HG03520 (cell line): Measurements from ENCODE around the gene CDH23.

ENCODE experiments used
- ATAC-seq: cut with Tn5 transposase; IDR thresholded peaks from one replicate; pipeline ENCODE4 v1.9.1; 2021; ENCODE audit warnings: mild to moderate bottlenecking, moderate library complexity; ENCODE audit not compliant: unreplicated experiment

CDH23 gene

DNA sequence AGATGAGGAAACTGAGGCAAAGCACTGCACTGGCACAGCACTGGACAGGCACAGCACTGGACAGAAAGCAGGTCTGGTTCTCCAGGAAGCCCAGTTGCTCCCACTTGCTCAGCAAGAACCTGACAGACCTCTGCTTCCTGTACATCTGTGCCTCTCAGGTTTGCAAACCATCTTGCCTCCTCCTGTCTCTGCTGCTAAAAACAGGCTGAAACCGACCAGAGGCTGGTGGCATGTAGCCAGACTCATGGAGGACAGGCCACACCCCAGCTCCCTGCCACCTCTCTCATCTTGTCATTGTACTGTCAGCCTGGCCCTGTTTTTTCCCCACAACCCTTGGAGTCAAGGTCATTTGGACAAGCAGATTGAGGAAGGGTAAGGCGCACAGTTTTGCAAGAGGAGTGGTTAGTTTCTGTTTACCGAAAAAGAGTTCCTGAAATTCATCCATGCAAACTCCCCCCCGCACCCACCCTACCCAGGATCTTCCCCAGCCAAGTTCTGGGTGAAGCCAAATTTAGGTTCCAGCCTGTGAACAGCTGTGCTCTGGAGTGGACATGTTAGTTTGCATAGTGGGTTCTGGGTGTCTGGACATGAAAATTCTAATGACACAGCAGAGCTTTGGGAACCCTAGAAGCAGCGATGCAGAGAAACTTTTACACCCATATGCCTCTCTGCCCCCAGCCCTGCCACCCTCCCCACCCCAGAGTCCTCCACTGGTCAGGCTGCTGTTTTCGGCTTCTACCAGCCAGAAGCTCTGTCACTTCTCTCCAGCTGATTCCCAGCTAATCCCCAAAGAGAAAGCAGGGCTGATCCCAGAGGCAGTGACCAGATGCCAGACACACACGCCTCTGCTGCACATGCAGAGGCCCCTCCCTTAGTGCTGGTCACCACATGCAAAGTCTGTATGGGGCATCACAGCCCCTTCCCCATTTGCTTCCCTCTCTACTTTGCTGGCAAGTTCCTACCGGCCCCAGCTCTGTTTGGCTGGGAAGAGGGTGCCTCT, 331.3 kb downstream of the CDH23 start:
- ATAC-seq: peak; percentile 47

DNA sequence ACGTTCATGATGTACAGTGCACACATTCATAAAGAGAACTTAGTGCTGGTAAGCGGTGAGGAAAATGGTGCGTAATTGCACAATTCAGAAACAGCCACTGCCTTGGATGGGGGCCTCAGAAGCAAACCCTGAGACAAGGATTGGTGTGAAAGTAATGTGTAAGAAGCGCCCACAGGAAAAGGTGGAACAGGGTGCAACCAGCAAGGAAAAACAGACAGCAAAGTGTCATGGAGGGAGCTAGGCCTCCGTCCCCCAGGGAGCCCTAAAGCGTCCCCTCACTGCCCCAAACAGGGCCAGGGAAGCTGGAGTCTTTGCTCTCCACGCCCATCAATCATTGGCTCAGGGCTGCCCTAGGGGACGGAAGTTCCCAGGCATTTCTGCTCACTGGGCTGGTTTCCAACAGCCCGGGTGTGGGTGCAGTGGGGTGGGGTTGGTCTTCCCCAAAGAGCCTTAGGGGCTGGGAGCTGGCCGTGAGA, 332.5 kb downstream of the CDH23 start:
- ATAC-seq: no peak

DNA sequence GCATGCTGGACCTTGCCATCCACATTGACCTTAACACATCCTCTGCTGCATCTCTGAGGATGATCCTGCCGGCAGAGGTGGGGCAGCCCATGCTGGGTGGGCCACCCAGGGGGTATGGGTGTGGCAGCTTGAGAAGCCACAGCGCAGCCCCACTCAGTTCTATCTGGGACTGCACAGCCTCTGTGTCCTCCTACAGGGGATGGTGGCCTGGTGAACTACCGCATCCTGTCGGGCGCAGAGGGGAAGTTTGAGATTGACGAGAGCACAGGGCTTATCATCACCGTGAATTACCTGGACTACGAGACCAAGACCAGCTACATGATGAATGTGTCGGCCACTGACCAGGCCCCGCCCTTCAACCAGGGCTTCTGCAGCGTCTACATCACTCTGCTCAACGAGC, 335.1 kb downstream of the CDH23 start:
- ATAC-seq: no peak

DNA sequence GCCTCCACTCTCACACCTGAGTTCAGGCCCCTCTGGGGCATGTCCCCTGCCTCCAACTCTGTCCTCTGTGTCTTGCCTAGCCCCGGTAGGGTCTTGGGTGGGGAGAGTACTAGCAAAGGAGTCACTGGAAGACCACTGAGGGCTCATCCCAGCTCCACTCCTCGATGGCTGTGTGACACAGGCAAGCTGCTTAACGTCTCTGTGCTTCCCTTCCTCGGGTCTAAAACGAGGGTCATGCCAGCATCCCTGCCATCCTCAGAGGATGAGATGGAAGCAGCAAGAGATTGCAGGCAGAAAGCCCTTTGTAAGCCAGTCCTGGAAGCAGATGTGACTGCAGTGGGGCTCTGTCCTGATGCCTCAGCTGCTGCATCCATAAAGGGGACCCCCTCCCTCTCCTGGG, 338.1 kb downstream of the CDH23 start:
- no peak for ATAC-seq

DNA sequence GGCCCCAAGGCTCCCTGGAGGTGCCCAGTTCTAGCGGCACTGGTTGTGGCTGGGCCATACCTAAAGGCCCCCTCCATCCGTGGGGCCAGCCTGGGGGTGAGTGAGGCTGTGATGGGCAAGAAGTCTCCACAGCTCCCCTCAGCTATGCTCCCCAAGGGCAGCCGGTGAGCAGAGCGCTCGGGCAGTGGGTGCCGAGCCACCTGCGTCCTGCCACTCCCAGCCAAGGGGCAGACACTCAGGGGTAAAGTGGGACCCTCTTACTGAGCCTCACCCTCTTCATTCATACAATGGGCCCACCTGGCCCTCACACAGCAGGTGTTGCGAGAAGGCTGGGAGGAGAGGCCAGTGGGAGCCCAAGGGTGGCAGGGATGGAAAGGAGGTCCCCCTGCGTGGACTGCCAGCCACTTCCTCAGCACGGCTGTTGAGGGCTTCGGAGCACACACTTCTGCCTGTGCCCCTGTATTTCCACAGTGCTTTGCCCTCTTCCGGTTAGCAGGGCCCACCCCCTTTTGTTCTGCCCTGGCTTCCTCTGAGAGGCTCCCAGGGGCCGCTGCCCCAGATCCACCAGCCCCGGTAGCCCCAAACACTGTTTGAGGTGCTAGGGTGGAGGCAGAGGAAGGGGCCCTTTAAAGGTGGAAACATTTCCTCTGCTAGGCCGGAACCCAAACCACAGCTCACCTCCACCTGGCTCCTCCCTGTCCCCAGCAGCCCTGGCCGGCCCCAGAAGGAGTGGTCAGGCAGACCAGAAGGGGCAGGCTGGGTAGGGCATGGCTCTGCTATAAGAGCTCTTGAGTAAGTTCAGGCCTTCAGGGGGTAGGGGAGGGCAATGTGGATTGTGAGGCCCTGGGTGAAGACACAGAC, 339.2 kb downstream of the CDH23 start:
- ATAC-seq: no peak

DNA sequence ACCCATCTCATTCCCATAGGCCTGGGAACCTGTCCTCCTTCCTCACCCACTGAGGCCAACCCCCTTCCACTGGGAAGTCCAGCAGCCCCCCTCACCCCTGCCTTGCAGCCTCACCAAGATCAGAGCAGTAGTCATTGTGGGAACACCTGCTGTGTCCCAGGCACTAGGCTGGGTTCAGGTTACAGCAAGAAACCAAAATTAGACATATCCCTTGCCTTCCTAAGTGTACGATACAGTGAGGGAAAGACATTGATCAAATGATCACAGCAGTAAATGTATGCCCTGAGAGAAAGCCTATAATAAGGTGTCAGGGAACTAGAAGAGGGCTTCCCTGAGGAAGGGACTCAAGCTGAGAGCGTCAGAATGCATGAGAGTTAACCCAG, 339.8 kb downstream of the CDH23 start:
- ATAC-seq: no peak

DNA sequence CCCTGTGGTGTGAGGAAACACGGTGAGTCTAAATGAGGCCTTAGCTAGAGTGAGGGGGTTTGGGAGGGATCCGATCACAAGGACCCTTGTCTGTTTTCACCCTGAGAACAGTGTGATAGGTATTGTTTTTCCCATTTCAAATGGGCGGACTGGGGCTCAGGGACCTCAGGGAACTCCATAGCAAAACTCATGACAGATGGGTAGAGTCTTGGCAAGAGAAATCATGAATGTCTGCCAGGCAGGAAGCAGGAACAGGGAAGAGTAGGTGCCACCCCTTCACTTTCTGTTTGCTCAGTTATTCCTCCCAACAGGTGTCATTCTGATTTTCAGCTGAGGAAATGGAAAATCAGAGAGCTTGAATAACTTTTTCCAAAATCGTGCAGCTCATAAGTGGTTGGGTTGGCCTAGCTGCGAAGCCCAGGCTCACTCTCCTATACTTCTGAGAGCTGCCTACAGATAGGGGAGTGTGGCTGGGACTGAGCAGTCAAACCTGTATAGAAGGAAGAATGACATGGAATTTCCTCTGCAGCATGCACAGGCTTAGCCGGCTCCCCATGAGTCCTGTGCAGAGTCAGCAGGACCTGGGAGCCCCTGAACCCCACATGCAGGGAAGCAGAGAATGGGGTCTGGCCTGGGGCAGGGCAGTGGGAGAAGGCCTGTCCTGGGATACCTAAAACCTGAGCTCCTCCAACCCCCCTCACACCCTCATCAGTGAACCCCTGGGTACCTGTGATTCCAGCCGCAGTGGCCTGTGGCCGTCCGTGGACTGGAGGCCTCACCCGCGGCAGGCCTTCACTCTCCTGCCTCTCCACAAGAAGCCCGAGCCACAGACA, 340.5 kb downstream of the CDH23 start:
- no peak for ATAC-seq

DNA sequence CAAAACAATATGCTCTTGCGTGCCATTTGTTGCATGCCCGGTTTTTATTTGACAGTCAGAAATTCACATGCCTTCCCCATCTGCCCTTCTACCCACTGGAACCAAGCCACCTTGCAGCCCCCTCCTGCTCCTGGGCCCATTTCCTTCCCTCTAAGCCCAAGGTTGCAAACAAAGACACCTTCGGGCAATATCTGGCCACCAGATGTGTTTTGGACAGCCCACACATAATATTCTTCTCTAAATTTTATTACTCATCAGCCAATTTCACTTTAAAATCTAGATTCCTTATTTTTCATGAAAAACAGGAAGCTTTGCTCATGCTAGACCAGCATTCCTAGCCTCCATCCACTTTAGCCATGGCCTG, 341.1 kb downstream of the CDH23 start:
- no peak for ATAC-seq

DNA sequence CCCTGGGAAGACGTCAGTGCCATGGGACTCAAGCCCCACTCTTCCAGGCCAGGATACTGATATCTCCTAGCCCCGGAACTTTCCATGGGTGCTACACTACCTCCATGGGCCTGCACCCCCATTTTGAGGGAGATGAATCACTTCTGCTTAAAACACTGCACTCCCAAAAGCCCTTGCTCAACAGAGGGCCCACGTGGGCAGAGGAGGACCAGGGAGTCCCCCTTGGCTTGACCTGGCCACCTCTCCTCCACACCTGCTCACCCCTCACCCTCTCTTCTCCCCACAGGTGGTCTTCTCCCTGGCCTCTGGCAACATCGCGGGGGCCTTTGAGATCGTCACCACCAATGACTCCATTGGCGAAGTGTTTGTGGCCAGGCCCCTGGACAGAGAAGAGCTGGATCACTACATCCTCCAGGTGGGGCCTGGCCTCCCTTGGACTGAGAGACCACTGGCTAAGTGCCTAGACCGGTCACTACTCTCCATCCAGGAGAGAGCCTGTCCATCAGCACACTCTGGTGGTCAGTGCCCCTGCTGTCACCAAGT, 342.7 kb downstream of the CDH23 start:
- ATAC-seq: no peak

DNA sequence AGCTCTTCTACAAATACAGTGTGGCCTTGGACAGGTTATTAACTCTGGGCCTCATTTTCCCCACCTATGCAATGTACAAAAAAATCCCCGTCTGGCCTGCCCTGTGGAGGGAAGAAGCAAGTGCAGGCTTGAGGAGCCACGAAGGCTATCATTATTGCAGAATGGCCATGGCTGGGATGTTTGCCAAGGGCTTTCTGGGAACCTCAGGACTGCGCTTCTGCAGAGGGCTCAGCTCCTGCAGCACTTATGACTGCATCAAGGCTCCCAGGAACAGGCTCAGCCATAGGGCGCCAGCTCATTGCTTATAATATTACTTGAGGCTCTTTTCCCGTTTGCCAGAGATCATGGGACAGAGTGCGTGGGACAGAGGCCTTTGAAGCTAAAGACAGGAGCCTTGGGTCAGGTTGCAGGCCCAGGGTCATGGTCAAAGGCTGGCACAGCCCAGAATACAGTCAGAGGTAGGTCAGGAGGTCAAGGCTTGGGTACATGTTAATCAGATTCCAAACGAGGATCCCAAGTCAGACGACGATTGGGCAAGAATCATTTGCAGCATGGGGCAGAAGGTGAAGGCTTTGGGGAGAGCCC, 343.4 kb downstream of the CDH23 start:
- no peak for ATAC-seq

DNA sequence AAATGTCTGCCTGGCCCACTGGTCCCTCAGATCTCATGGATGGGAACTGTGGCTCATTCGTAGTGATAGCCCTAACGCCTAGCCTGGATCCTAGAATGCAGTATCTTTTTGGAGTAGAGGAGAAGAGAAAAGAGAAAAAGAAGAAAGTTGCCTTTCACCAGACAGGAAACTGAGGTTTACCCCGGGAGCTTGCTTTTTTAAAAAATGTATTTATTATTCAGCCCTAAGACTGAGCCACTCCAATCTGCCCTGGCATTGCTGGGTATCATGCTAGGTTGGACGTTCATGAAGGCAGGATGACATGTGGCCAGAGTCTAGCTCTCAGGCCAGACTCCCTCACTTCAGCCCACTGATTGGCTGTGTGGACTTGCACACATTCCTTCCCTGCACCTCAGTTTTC, 344.3 kb downstream of the CDH23 start:
- ATAC-seq: no peak

DNA sequence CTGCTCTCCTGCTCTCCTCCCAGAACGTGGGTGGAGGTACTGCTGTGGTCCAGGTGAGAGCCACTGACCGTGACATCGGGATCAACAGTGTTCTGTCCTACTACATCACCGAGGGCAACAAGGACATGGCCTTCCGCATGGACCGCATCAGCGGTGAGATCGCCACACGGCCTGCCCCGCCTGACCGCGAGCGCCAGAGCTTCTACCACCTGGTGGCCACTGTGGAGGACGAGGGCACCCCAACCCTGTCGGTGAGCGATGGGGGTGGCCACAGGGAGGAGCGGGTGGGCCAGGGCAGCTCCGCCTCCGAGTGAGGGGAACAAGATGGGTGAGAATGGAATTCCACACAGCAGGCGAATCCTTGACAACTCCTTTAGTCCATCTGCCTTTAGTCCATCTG, 345.0 kb downstream of the CDH23 start:
- no peak for ATAC-seq

DNA sequence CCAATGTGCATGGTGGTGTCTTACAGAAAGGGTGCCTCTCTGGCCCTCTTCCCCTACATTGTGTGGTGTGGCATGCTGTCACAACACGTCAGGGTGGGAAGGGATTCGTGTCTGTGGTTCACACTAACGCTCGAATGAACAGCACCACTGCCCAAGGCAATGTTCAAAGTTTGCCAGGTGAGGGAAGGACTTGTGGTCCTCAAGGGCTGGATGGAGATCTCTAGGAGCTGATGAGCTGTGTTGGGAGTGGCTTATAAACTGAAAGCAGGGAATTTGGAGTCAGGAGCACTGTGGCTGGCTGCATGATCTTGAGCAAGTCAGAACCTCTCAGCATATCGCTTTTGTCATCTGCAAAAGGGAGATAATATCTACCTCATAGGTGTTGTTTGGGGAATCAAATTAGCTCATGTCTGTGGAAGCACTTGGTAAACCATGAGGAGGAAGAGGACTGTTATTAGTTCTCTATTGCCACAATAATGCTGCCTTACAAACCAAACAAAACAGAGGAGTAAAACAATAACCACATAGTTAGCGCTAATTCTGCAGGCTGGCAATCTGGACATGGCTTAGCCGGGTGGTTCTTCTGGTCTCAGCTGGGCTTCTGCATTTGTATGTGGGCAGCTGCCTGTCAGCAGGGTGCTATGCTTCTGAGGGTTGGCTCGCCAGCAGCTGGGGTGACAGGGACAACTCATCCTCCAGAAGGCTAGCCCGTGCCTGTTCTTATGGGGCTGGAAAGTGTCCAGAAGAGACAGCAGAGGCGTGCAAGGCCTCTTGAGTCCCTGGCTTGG, 345.8 kb downstream of the CDH23 start:
- ATAC-seq: no peak

DNA sequence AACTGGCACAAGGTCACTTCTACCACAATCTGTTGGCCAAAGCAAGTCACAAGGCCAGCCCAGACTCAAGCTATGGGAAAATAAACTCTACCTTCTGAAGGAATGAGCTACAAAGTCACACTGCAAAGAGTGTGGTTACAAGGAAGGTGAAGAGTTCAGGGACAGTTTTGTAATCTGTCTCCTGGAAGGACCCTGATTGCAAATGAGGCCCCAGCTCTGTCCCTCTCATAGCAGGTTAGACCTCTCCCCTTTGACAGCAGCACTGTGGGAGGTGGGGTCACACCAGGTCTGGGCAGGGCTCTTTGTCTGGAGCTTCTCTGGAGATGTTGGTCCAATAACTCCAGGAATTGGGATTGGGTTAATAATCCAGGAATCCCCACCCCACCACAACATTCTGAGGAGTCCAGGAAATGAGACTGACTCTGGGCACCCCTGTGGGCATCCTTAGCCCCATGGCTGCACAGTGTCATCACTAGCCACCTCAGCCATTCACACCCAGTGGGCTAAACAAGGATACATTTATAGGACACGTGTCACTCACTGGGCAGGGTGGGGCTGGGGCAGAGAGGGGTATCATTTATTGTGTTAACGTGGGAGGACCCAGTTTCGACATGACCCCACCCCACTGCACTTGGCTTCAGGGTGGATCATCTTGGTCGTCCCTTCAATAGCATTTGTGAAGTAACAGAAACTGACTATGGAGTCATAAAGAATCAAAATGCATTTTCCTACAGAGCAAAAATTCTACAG, 346.5 kb downstream of the CDH23 start:
- no peak for ATAC-seq

DNA sequence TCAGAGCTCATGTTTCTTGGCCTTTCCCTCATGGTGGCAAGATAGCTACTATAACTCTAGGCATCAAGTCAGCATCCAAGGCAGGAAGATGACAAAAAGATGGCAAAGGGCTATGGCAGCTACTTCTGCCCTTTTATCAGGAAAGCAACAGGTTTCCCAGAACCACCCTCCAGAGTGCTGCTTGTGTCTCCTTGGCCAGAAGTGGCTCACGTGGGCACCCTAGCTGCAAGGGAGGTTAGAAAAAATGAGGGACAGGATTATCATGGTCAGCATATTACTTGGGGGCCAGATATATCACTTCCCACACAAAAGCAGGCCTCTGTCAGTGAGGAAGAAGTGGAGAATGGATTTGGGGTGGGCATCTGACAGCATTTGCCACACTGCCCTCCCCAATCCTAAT, 347.1 kb downstream of the CDH23 start:
- ATAC-seq: no peak

DNA sequence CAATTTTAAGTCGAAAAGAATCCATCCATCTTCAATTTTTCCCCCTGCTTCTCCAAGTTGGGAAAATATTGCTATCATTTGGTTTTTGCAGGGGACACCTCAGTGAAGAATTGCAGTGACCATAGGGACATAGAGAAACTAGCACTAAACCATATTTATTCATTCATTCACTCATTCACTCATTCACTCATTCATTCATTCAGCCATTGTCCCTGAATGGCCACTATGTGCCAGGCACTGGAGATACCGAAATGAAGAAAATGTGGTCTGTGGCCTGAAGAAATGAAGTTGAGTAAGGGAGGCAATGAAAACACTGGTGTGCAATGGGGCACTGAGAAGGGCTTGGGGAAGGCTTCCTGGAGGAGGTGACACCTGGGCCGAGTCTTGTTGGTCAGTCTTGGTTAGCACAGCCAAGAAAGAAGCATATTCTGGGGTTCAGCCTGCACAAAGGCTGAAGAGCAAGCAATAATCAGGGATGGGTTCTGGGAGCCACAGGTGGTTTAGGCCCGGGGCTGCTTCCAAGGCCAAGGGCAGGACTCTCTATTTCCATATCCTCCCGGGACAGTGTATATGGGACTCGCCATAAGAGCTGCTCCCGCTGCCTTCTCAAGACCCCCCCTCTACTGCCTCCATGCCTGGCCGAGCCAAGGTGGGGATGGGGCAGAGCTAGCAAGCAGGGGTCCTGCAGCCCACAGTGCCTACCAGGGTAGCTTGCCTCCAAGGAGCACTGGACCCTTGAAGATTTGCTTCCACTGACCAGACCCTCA, 348.4 kb downstream of the CDH23 start:
- ATAC-seq: no peak

DNA sequence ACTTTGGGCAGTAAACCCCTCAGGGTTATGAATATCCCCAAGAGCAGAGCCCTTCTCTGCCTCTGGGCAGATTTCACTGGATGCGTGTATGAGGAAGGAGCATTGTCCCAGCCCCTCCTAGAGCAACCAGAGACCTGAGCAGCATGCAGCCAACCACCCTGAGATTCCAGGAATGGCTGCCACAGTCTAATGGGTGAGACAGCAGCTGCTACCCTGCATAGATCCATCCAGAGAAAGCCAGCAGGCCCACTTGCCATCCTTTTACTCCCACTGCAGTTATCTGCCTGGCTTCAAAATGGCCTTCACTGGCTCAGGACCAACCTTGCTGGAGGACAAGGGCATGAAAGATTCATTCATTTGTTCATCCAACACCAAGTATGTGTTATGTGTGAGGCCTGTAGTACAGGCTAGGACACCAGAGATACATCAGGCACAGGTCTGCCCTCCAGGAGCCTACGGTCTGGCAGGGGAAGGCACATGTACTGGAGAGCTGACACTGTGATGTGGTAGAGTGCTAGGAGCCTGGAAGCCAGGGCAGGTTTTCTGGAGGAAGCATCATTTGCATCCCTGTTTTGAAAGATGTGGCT, 349.0 kb downstream of the CDH23 start:
- ATAC-seq: no peak
